ENCODE results near the gene SOX1.

SOX1 gene

GRCh38 chr13:112058941-112059340, 8.0 kb upstream of the SOX1 start:
- DNase-seq (ENCODE audit: low spot score), result no peak

GRCh38 chr13:112059457-112060281, 7.3 kb upstream of the SOX1 start:
- DNase-seq (ENCODE audit: low spot score), result no peak

GRCh38 chr13:112060282-112060830, 6.6 kb upstream of the SOX1 start:
- no peak for DNase-seq (ENCODE audit: low spot score)

GRCh38 chr13:112060899-112061366, 6.0 kb upstream of the SOX1 start:
- no peak for DNase-seq (ENCODE audit: low spot score)

GRCh38 chr13:112061367-112062061, 5.4 kb upstream of the SOX1 start:
- DNase-seq (ENCODE audit: low spot score), result no peak

- DNase-seq (ENCODE audit: low spot score), result no peak
Observed at GRCh38 chr13:112062072-112062567, 4.8 kb upstream of the SOX1 start.

- DNase-seq (ENCODE audit: low spot score), result no peak
Observed at GRCh38 chr13:112062571-112063570, 4.1 kb upstream of the SOX1 start.

GRCh38 chr13:112063807-112064206, 3.1 kb upstream of the SOX1 start:
- DNase-seq (ENCODE audit: low spot score), result no peak

GRCh38 chr13:112064222-112064621, 2.7 kb upstream of the SOX1 start:
- no peak for DNase-seq (ENCODE audit: low spot score)

- DNase-seq (ENCODE audit: low spot score), result no peak
Observed at GRCh38 chr13:112065521-112065866, 1.5 kb upstream of the SOX1 start.

GRCh38 chr13:112065867-112066623, 904 bp upstream of the SOX1 start:
- no peak for DNase-seq (ENCODE audit: low spot score)

- DNase-seq (ENCODE audit: low spot score), result no peak
Observed at GRCh38 chr13:112066624-112067004, 335 bp upstream of the SOX1 start.

- DNase-seq (ENCODE audit: low spot score), result no peak
Observed at GRCh38 chr13:112067871-112068539, 1.1 kb downstream of the SOX1 start.

GRCh38 chr13:112068540-112069060, 1.7 kb downstream of the SOX1 start:
- DNase-seq (ENCODE audit: low spot score), result no peak

GRCh38 chr13:112069061-112069844, 2.3 kb downstream of the SOX1 start:
- no peak for DNase-seq (ENCODE audit: low spot score)

GRCh38 chr13:112069845-112070251, 2.9 kb downstream of the SOX1 start:
- DNase-seq (ENCODE audit: low spot score), result no peak

- DNase-seq (ENCODE audit: low spot score), result no peak
Observed at GRCh38 chr13:112071102-112071722, 4.3 kb downstream of the SOX1 start.

GRCh38 chr13:112071723-112072533, 5.0 kb downstream of the SOX1 start:
- no peak for DNase-seq (ENCODE audit: low spot score)

All from hematopoietic multipotent progenitor cell treated with erythropoietin and hydrocortisone succinate and interleukin-3 and kit ligand, for 17 days (in vitro differentiated cells).